ENCODE results near the gene IFT20. TPM values are rescaled to one million over a fixed set of nuclear protein-coding genes. Genes with fewer than 3 reads are reported as not detected.

Gene IFT20
- total RNA-seq, 2 donors from 2014 or later = 37.9 to 42.2 TPM

DNA sequence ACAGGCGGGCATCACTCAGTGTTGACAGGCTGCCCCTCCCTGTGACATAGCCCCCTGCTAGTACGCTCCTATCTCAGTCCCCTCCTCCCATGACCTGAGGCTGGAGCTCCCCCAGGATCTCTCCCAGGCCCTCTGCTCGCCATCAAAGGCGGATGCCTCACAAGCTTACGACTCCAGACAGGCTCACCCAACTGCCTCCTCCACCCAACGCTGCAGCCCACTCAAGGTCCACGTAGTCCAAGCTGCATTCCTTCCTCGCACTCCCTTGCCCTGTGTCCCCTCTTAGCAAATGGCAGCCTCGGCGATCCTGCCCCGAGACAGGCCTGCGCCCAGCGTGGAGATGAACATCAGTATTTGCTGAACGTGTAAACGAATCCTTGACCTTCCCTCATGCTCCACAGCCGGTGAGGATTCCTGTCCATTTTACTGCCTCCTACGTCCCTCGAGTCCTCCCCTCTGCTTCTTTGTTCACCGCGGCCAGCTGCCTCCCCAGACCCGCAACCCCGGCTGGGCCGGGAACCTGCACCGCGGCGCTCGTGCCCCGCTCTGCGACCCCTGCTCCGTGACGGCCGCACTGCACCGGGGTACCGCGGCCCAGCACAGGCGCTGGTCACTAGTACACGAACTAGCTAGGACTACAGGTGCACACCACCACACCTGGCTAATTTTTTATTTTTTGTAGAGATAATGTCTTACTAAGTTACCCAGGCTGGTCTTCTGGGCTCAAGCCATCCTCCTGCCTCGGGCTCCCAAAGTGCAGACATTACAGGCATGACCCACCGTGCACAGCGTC, 17.1 kb downstream of the IFT20 start:
- ATAC-seq = peak; percentile 1
- no peaks in the 10 kb centered on the region for H3K27me3 ChIP-seq
- no peak for DNase-seq
- no peaks in the 10 kb centered on the region for H3K9me3 ChIP-seq
- WGBS, 2 donors = 8 to 12% methylated on average over 39 to 40 of the region's 40 CpGs
- TF ChIP-seq, protein P1, sequence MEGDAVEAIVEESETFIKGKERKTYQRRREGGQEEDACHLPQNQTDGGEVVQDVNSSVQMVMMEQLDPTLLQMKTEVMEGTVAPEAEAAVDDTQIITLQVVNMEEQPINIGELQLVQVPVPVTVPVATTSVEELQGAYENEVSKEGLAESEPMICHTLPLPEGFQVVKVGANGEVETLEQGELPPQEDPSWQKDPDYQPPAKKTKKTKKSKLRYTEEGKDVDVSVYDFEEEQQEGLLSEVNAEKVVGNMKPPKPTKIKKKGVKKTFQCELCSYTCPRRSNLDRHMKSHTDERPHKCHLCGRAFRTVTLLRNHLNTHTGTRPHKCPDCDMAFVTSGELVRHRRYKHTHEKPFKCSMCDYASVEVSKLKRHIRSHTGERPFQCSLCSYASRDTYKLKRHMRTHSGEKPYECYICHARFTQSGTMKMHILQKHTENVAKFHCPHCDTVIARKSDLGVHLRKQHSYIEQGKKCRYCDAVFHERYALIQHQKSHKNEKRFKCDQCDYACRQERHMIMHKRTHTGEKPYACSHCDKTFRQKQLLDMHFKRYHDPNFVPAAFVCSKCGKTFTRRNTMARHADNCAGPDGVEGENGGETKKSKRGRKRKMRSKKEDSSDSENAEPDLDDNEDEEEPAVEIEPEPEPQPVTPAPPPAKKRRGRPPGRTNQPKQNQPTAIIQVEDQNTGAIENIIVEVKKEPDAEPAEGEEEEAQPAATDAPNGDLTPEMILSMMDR (IDR thresholded peaks at IDR 0.05) = no peak
- no peak for TF ChIP-seq POLR2A (IDR thresholded peaks at IDR 0.05)
- no peaks in the 10 kb centered on the region for H3K36me3 ChIP-seq (replicated peaks in 1 of 2; ENCODE audit: insufficient read depth in 1 of 2, low read depth in 2 of 2)
- peaks cover 68% of the 10 kb centered on the region for H3K4me1 ChIP-seq
- peak overlapping the region; percentile 25 to 95 (median 89) for H3K27ac ChIP-seq
- H3K4me3 ChIP-seq = peak overlapping the region in 1 of 2 donors; percentile 13
- intact Hi-C loops (cut with DNase I) = no loop called here

DNA sequence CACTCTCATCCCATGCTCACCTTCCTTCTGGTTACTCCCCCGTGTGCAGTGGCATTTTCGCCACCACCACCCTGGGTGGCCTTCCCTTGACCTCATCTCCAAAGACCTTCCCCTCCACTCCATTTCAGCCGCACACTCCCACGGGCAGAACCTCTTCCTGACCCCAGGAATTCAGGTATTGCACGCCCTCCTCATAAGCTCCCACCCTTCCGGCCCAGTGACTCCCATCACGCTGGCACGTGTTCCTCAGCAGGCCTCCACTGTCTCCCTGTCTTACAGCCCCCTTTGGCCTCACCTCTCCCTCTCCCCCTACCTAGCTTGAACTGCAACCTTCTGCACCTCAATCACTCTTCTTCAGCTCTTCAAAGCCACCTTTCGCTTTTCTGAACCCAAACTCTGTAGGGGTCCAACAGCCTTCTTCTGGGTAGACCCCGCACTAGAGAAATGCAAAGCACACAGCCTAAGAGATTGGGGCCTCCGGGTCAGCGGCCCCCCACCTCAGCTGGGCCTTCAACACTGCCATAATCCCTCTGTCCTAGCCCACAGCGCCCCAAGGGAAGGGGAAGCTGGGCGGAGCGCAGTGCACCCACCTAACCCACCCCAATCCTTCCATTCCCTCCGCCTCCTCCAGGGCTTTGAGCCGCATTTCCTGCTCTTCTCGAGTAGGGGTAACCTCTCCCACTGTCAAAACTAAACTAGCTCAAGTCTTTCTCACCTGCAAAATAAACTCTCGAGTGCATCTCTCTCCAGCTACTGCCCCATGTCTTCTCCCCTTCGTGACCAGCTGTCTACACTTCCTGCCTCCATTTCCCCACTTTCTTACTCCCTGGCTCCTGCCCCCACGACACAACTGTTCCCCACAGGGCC, 17.9 kb downstream of the IFT20 start:
- Histone ChIP-seq H3K9me3 (no peaks in the 10 kb centered on the region), H3K36me3 (replicated peaks in 1 of 2; ENCODE audit: insufficient read depth in 1 of 2, low read depth in 2 of 2) (no peaks in the 10 kb centered on the region), H3K27ac (peak overlapping the region; percentile 25 to 95 (median 89)), H3K4me3 (no peak overlapping the region), H3K27me3 (no peaks in the 10 kb centered on the region), H3K4me1 (peaks cover 68% of the 10 kb centered on the region)
- ATAC-seq (no peak), DNase-seq (no peak)
- intact Hi-C loops (cut with DNase I) = no loop called here
- WGBS, 2 donors = 74 to 77% methylated on average over 19 to 21 of the region's 21 CpGs
- TF ChIP-seq, protein P1 (IDR thresholded peaks at IDR 0.05) = no peak
- no peak for TF ChIP-seq POLR2A (IDR thresholded peaks at IDR 0.05)

- Histone ChIP-seq H3K36me3 (replicated peaks in 1 of 2; ENCODE audit: insufficient read depth in 1 of 2, low read depth in 2 of 2) (no peaks in the 10 kb centered on the region), H3K27ac (no peak overlapping the region), H3K4me1 (peaks cover 63% of the 10 kb centered on the region), H3K27me3 (no peaks in the 10 kb centered on the region), H3K9me3 (no peaks in the 10 kb centered on the region), H3K4me3 (no peak overlapping the region)
- DNase-seq (no peak), ATAC-seq (no peak)
- intact Hi-C loops (cut with DNase I) = no loop called here
- WGBS, 2 donors = 92 to 98% methylated on average over 3 to 4 of the region's 4 CpGs
- no peak for TF ChIP-seq POLR2A (IDR thresholded peaks at IDR 0.05)
- TF ChIP-seq, protein P1 (IDR thresholded peaks at IDR 0.05) = no peak
These were observed 19.2 kb downstream of the IFT20 start for GRCh38 chr17:28315846-28316705.

DNA sequence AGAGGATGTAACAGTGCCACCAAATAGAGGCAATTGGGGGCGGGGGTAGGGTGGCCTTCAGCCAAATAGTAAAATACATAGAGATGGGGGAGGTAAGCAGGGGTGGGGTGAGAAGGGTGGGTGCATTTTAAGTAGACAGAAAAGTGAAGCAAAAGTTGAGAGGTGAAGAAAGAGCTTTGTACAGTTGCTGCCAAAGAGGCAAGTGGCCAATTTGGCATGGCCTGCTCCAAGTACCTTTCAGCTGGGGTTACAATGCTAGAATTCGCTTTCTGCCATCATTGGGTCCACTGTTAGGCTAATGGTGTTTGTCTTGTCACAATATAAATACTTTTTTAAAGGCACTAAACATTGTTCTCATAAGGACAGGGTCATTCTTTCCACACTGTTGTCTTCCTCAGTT, 21.4 kb downstream of the IFT20 start:
- Histone ChIP-seq H3K4me3 (no peak overlapping the region), H3K27me3 (no peaks in the 10 kb centered on the region), H3K27ac (no peak overlapping the region), H3K4me1 (peaks cover 46% of the 10 kb centered on the region), H3K9me3 (no peaks in the 10 kb centered on the region), H3K36me3 (replicated peaks in 1 of 2; ENCODE audit: insufficient read depth in 1 of 2, low read depth in 2 of 2) (no peaks in the 10 kb centered on the region)
- no peak for ATAC-seq
- peak; percentile 52 to 81 (median 58) for DNase-seq
- intact Hi-C loops (cut with DNase I) = no loop called here
- 50 to 60% methylated on average over 2 of the region's 2 CpGs for WGBS, 2 donors
- TF ChIP-seq, protein P1 (IDR thresholded peaks at IDR 0.05) = no peak
- TF ChIP-seq POLR2A (IDR thresholded peaks at IDR 0.05) = no peak

All from body of pancreas (tissue), 4 donors.